H9 (cell line): ENCODE measurements around the gene RDH13. TPM values are rescaled to one million over a fixed set of nuclear protein-coding genes. Genes with fewer than 3 reads are reported as not detected.

ENCODE experiments used
- DNase-seq: peaks from one replicate; pipeline ENCODE4 v3.0.0-alpha.2; 2017
- H2AFZ ChIP-seq: one replicate; pipeline ENCODE4 v1.6.1; 2013; ENCODE audit warnings: mild to moderate bottlenecking, low read length, control low read depth, moderate library complexity
- H2AK5ac ChIP-seq: 2 replicates; pipeline ENCODE4 v1.6.1; 2013; ENCODE audit warnings: low read length, control low read depth, mixed read lengths; ENCODE audit not compliant: insufficient read length
- H2BK120ac ChIP-seq: one replicate; pipeline ENCODE4 v1.6.1; 2013; ENCODE audit warnings: low read depth, mild to moderate bottlenecking, low read length, control low read depth, inconsistent platforms; ENCODE audit not compliant: poor library complexity, severe bottlenecking
- H2BK12ac ChIP-seq: 2 replicates; pipeline ENCODE4 v1.6.1; 2013; ENCODE audit warnings: low read length, control low read depth, mixed read lengths, low read depth; ENCODE audit not compliant: insufficient read length
- H2BK15ac ChIP-seq: 2 replicates; pipeline ENCODE4 v1.6.1; 2013; ENCODE audit warnings: low read depth, low read length, control low read depth
- H2BK20ac ChIP-seq: one replicate; pipeline ENCODE4 v1.6.1; 2013; ENCODE audit warnings: low read depth, mild to moderate bottlenecking, low read length, control low read depth, inconsistent platforms; ENCODE audit not compliant: poor library complexity, severe bottlenecking
- H2BK5ac ChIP-seq: 2 replicates; pipeline ENCODE4 v1.6.1; 2013; ENCODE audit warnings: low read length, control low read depth, mixed read lengths; ENCODE audit not compliant: insufficient read length
- H3K14ac ChIP-seq: 2 replicates; pipeline ENCODE4 v1.6.1; 2013; ENCODE audit warnings: low read length, control low read depth; ENCODE audit not compliant: insufficient read depth
- H3K18ac ChIP-seq: 2 replicates; pipeline ENCODE4 v1.6.1; 2013; ENCODE audit warnings: low read depth, mild to moderate bottlenecking, mixed read lengths, low read length, control low read depth; ENCODE audit not compliant: insufficient read length
- H3K23ac ChIP-seq: 2 replicates; pipeline ENCODE4 v1.6.1; 2013; ENCODE audit warnings: low read length, control low read depth, mixed read lengths, low read depth; ENCODE audit not compliant: insufficient read length
- H3K23me2 ChIP-seq: 2 replicates; pipeline ENCODE4 v1.6.1; 2013; ENCODE audit warnings: low read depth, mild to moderate bottlenecking, mixed read lengths, low read length, control low read depth; ENCODE audit not compliant: insufficient read length, poor library complexity, severe bottlenecking
- H3K27ac ChIP-seq: 2 replicates; pipeline ENCODE4 v1.5.1; 2013; ENCODE audit warnings: low read length, control low read depth, mixed read lengths, low read depth; ENCODE audit not compliant: insufficient read length
- H3K27me3 ChIP-seq: 2 replicates; pipeline ENCODE4 v1.6.1; 2013; ENCODE audit warnings: low read length, control low read depth, inconsistent platforms; ENCODE audit not compliant: insufficient read depth
- H3K4ac ChIP-seq: 2 replicates; pipeline ENCODE4 v1.6.1; 2013; ENCODE audit warnings: low read depth, mild to moderate bottlenecking, control low read depth, inconsistent platforms, low read length, moderate library complexity
- H3K4me1 ChIP-seq: 2 replicates; pipeline ENCODE4 v1.6.1; 2013; ENCODE audit warnings: low read length, control low read depth, inconsistent platforms; ENCODE audit not compliant: insufficient read depth
- H3K4me2 ChIP-seq: 2 replicates; pipeline ENCODE4 v1.6.1; 2013; ENCODE audit warnings: low read length, control low read depth, mixed read lengths; ENCODE audit not compliant: insufficient read length, insufficient read depth
- H3K56ac ChIP-seq: 2 replicates; pipeline ENCODE4 v1.6.1; 2013; ENCODE audit warnings: low read depth, mild to moderate bottlenecking, mixed read lengths, low read length, control low read depth; ENCODE audit not compliant: insufficient read length
- H3K79me1 ChIP-seq: 2 replicates; pipeline ENCODE4 v1.6.1; 2013; ENCODE audit warnings: low read depth, mild to moderate bottlenecking, moderate library complexity, low read length, control low read depth, inconsistent platforms; ENCODE audit not compliant: insufficient read depth, poor library complexity, severe bottlenecking
- H3K79me2 ChIP-seq: 2 replicates; pipeline ENCODE4 v1.6.1; 2013; ENCODE audit warnings: low read length, control low read depth, inconsistent platforms; ENCODE audit not compliant: insufficient read depth
- H3K9ac ChIP-seq: 2 replicates; pipeline ENCODE4 v1.6.1; 2013; ENCODE audit warnings: low read length, control low read depth, mixed read lengths; ENCODE audit not compliant: insufficient read length; ENCODE audit errors: extremely low read depth
- H3K9me3 ChIP-seq: one replicate; pipeline ENCODE4 v1.6.1; 2013; ENCODE audit warnings: low read depth, low read length, inconsistent platforms; ENCODE audit not compliant: control insufficient read depth
- H3T11ph ChIP-seq: one replicate; pipeline ENCODE4 v1.6.1; 2013; ENCODE audit warnings: mild to moderate bottlenecking, low read length, control low read depth, inconsistent platforms
- H4K20me1 ChIP-seq: one replicate; pipeline ENCODE4 v1.6.1; 2013; ENCODE audit not compliant: control insufficient read depth, insufficient read length, insufficient read depth
- H4K5ac ChIP-seq: 2 replicates; pipeline ENCODE4 v1.6.1; 2013; ENCODE audit warnings: low read depth, mild to moderate bottlenecking, mixed read lengths, low read length, control low read depth; ENCODE audit not compliant: insufficient read length
- H4K8ac ChIP-seq: replicated peaks from 2 replicates; pipeline ENCODE4 v1.6.1; 2013; ENCODE audit warnings: low read length, control low read depth, mixed read lengths, low read depth; ENCODE audit not compliant: insufficient read length
- H4K91ac ChIP-seq: 2 replicates; pipeline ENCODE4 v1.6.1; 2013; ENCODE audit warnings: low read depth, mild to moderate bottlenecking, moderate library complexity, mixed read lengths, low read length, control low read depth; ENCODE audit not compliant: insufficient read length
- H3K27ac Mint-ChIP-seq, 3 experiments: 2 replicates in 2 of 3; 3 replicates in 1 of 3; pipeline ENCODE4 v1.8.0; 2020 to 2021; ENCODE audit warnings: mixed read lengths in 3 of 3, mild to moderate bottlenecking in 1 of 3, moderate library complexity in 1 of 3
- H3K27me3 Mint-ChIP-seq: 2 replicates; pipeline ENCODE4 v1.8.0; 2021; ENCODE audit warnings: low read depth, mild to moderate bottlenecking, moderate library complexity, mixed read lengths
- H3K36me3 Mint-ChIP-seq, 3 experiments: 2 replicates in 2 of 3; 3 replicates in 1 of 3; pipeline ENCODE4 v1.8.0; 2020 to 2021; ENCODE audit warnings: low read depth in 3 of 3, mixed read lengths in 3 of 3; ENCODE audit not compliant: insufficient read depth in 1 of 3
- H3K4me1 Mint-ChIP-seq, 2 experiments: 2 replicates each; pipeline ENCODE4 v1.8.0; 2020; ENCODE audit warnings: mixed read lengths in 2 of 2
- H3K4me3 Mint-ChIP-seq, 2 experiments: 2 replicates in 1 of 2; 3 replicates in 1 of 2; pipeline ENCODE4 v1.8.0; 2020 to 2021; ENCODE audit warnings: mild to moderate bottlenecking in 2 of 2, mixed read lengths in 2 of 2, moderate library complexity in 1 of 2
- H3K9me3 Mint-ChIP-seq, 2 experiments: 2 replicates in 1 of 2; 3 replicates in 1 of 2; pipeline ENCODE4 v1.8.0; 2020; ENCODE audit warnings: mild to moderate bottlenecking in 2 of 2, mixed read lengths in 2 of 2, moderate library complexity in 1 of 2
- WGBS: extraction: QIAGEN DNeasy Blood & Tissue Kit; methylation state at CpG from one replicate; pipeline ENCODE4 v1.1.7; 2013; ENCODE audit warnings: missing lambda C conversion rate, low lambda C conversion rate, mixed read lengths; ENCODE audit not compliant: insufficient read length; ENCODE audit errors: extremely low coverage; 5-methylcytosine and 5-hydroxymethylcytosine counted together
- total RNA-seq: library from RNA; stranded (reverse); gene quantifications from 2 replicates; pipeline ENCODE4 v1.2.1, GENCODE V29; 2021
- TF ChIP-seq, protein P1 (sequence below): fragments of 200-600 bp; sonication (generic); conservative IDR thresholded peaks from 3 replicates; pipeline ENCODE4 v1.8.0; 2021; ENCODE audit warnings: antibody characterized with exemption, mild to moderate bottlenecking

RDH13 gene
- total RNA-seq, 1 experiment from 2014 or later, result 21.5 TPM

- Histone ChIP-seq H3K18ac (no peak overlapping the region), H3K27ac (no peak overlapping the region), H2BK20ac (no peak overlapping the region), H4K8ac (no peak overlapping the region), H2AK5ac (no peak overlapping the region), H3K4ac (no peak overlapping the region), H3K4me1 (no peaks in the 10 kb centered on the region), H3K23ac (no peak overlapping the region), H3K14ac (no peak overlapping the region), H3K56ac (no peak overlapping the region), H2BK120ac (no peak overlapping the region), H4K91ac (no peak overlapping the region), H3K4me2 (no peak overlapping the region), H2BK15ac (no peak overlapping the region), H3K9me3 (no peaks in the 10 kb centered on the region), H2AFZ (no peak overlapping the region), H3K9ac (no peak overlapping the region), H4K5ac (no peak overlapping the region), H3K27me3 (no peaks in the 10 kb centered on the region), H3K79me1 (peaks cover 8% of the 10 kb centered on the region), H2BK12ac (no peak overlapping the region), H2BK5ac (no peak overlapping the region), H3T11ph (no peak overlapping the region), H3K23me2 (no peaks in the 10 kb centered on the region), H3K79me2 (peaks cover 25% of the 10 kb centered on the region), H4K20me1 (peaks cover 4% of the 10 kb centered on the region)
- no peak for DNase-seq
- Mint-ChIP-seq H3K4me3 (no peak overlapping the region), H3K27ac (no peak overlapping the region), H3K36me3 (peaks cover 0 to 60% (median 12%) of the 10 kb centered on the region in 3 experiments; a peak in 6 of 7 replicates), H3K9me3 (peaks cover 5 to 73% of the 10 kb centered on the region in 2 experiments; a peak in 3 of 5 replicates), H3K4me1 (peaks cover 0 to 9% of the 10 kb centered on the region in 2 experiments; a peak in 2 of 4 replicates), H3K27me3 (no peaks in the 10 kb centered on the region; the same call in 1 of the 2 replicates)
- TF ChIP-seq, protein P1, sequence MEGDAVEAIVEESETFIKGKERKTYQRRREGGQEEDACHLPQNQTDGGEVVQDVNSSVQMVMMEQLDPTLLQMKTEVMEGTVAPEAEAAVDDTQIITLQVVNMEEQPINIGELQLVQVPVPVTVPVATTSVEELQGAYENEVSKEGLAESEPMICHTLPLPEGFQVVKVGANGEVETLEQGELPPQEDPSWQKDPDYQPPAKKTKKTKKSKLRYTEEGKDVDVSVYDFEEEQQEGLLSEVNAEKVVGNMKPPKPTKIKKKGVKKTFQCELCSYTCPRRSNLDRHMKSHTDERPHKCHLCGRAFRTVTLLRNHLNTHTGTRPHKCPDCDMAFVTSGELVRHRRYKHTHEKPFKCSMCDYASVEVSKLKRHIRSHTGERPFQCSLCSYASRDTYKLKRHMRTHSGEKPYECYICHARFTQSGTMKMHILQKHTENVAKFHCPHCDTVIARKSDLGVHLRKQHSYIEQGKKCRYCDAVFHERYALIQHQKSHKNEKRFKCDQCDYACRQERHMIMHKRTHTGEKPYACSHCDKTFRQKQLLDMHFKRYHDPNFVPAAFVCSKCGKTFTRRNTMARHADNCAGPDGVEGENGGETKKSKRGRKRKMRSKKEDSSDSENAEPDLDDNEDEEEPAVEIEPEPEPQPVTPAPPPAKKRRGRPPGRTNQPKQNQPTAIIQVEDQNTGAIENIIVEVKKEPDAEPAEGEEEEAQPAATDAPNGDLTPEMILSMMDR, result no peak
- no CpG with 5 or more reads among the region's 9 CpGs for WGBS
These were observed 44.3 kb downstream of the RDH13 start for GRCh38 chr19:55018633-55019032.
